Suppressor macrophage treated with lipopolysaccharide for 4 hours (primary cell): ENCODE measurements around the gene FIBCD1.

Source experiments
- DNase-seq: peaks from one replicate; pipeline ENCODE4 v3.0.0-alpha.2; 2020

The FIBCD1 gene

GRCh38 chr9:130905902-130906734 is 32.9 kb downstream of the FIBCD1 start:
- no peak for DNase-seq

GRCh38 chr9:130905125-130905901 is 33.7 kb downstream of the FIBCD1 start:
- no peak for DNase-seq

GRCh38 chr9:130904070-130905044 is 34.7 kb downstream of the FIBCD1 start:
- DNase-seq, result no peak

- DNase-seq, result no peak
Measured at GRCh38 chr9:130903194-130904069, 35.6 kb downstream of the FIBCD1 start.

- DNase-seq, result no peak
Measured at GRCh38 chr9:130902204-130903185, 36.6 kb downstream of the FIBCD1 start.

- DNase-seq, result no peak
Measured at GRCh38 chr9:130901498-130902203, 37.4 kb downstream of the FIBCD1 start.

- DNase-seq, result no peak
Measured at GRCh38 chr9:130900701-130901497, 38.1 kb downstream of the FIBCD1 start.

GRCh38 chr9:130899051-130899748 is 39.8 kb downstream of the FIBCD1 start:
- no peak for DNase-seq

GRCh38 chr9:130898552-130898852 is 40.5 kb downstream of the FIBCD1 start:
- DNase-seq, result no peak

GRCh38 chr9:130897848-130898551 is 41.0 kb downstream of the FIBCD1 start:
- no peak for DNase-seq

GRCh38 chr9:130897105-130897751 is 41.8 kb downstream of the FIBCD1 start:
- no peak for DNase-seq

GRCh38 chr9:130896233-130897014 is 42.6 kb downstream of the FIBCD1 start, which contains the start of gene QRFP:
QRFP (minus strand) TSS chr9:130896812; CDS start chr9:130893838, 2,974 bp downstream.
- no peak for DNase-seq

- DNase-seq, result no peak
Measured at GRCh38 chr9:130895481-130896232, 43.4 kb downstream of the FIBCD1 start.

GRCh38 chr9:130895038-130895437 is 44.0 kb downstream of the FIBCD1 start:
- DNase-seq, result no peak

- DNase-seq, result no peak
Measured at GRCh38 chr9:130894546-130894945, 44.5 kb downstream of the FIBCD1 start.
